Panc1 (cell line): ENCODE results near the gene INCENP. TPM values are rescaled to one million over a fixed set of nuclear protein-coding genes. Genes with fewer than 3 reads are reported as not detected.

Experiments used
- ATAC-seq: fragments of 200-7000 bp; cut with Tn5 transposase; 2 replicates; pipeline ENCODE4 v1.9.1; 2020; ENCODE audit warnings: mild to moderate bottlenecking, moderate library complexity
- BruUV-seq: library from RNA; stranded (reverse); fragments of 400-500 nt; replicated peaks from 2 replicates; lab custom pipeline; 2021; lab: Mats Ljungman, UMichigan
- CTCF ChIA-PET: fragments of 300-600 bp; sonication (Branson Sonifier 250); formaldehyde crosslinking; loops from one replicate; lab custom pipeline; 2022; ENCODE audit warnings: antibody characterized with exemption; lab: Charles Lee
- POLR2A ChIA-PET: fragments of 300-600 bp; sonication (Branson Sonifier 250); formaldehyde crosslinking; loops from one replicate; lab custom pipeline; 2022; ENCODE audit warnings: antibody characterized with exemption; lab: Charles Lee
- DNase-seq: peaks from one replicate; pipeline ENCODE4 v3.0.0-alpha.2; 2010; ENCODE audit warnings: low read depth, low spot score
- H3K27ac ChIP-seq: 2 replicates; pipeline ENCODE4 v1.5.1; 2011; ENCODE audit warnings: mild to moderate bottlenecking, low read length, inconsistent platforms
- H3K27me3 ChIP-seq: fragments of 200-500 bp; sonication (Bioruptor generic); 2 replicates; pipeline ENCODE4 v1.6.0; 2014; ENCODE audit warnings: low read length, inconsistent platforms; ENCODE audit not compliant: control insufficient read depth, insufficient read depth
- H3K36me3 ChIP-seq: fragments of 200-500 bp; sonication (Bioruptor generic); 2 replicates; pipeline ENCODE4 v1.5.1; 2014; ENCODE audit warnings: inconsistent platforms, mild to moderate bottlenecking, low read length, moderate library complexity; ENCODE audit not compliant: control insufficient read depth, insufficient read depth
- H3K4me1 ChIP-seq: 2 replicates; pipeline ENCODE4 v1.5.1; 2011; ENCODE audit warnings: inconsistent platforms, mild to moderate bottlenecking, low read length, moderate library complexity; ENCODE audit not compliant: control insufficient read depth, insufficient read depth
- H3K4me3 ChIP-seq, 2 experiments: 2 replicates each; pipeline ENCODE4 v1.5.1; 2011 to 2012; ENCODE audit warnings: low read depth in 2 of 2, low read length in 2 of 2, mild to moderate bottlenecking in 2 of 2, inconsistent platforms in 1 of 2, moderate library complexity in 1 of 2
- H3K9me3 ChIP-seq: fragments of 200-500 bp; sonication (Bioruptor generic); 2 replicates; pipeline ENCODE4 v1.5.1; 2014; ENCODE audit warnings: low read depth, mild to moderate bottlenecking, inconsistent platforms, low read length, moderate library complexity; ENCODE audit not compliant: control insufficient read depth, insufficient read depth
- POLR2AphosphoS5 ChIP-seq: IDR thresholded peaks from 2 replicates; pipeline ENCODE4 v1.6.1; 2012; ENCODE audit warnings: mild to moderate bottlenecking, low read depth, low read length, moderate library complexity
- SIN3A ChIP-seq: IDR thresholded peaks from 2 replicates; pipeline ENCODE4 v1.6.1; 2012; ENCODE audit warnings: low read depth, mild to moderate bottlenecking, low read length, moderate library complexity, borderline replicate concordance; ENCODE audit not compliant: insufficient read depth
- TCF7L2 ChIP-seq: IDR thresholded peaks from 2 replicates; pipeline ENCODE4 v1.6.1; 2011; ENCODE audit warnings: mild to moderate bottlenecking, low read depth, low read length, inconsistent platforms
- in situ Hi-C: cut with HindIII; loops from 2 replicates; pipeline ENCODE4 v1.10.0; 2016; ENCODE audit warnings: low sequenced_read_pairs, low pct_unique_long_range_greater_than_20kb
- intact Hi-C: fragments of 100-400 bp; cut with micrococcal nuclease; formaldehyde crosslinking; loops from one replicate; pipeline ENCODE4 v1.10.0; 2022; ENCODE audit not compliant: unreplicated experiment
- total RNA-seq: library from RNA; stranded (reverse); gene quantifications from one replicate; pipeline ENCODE4 v1.2.1, GENCODE V29; 2021; ENCODE audit not compliant: unreplicated experiment
- TF ChIP-seq, protein P1 (sequence below): fragments of 450-650 bp; IDR thresholded peaks from 2 replicates; pipeline ENCODE4 v1.5.1; 2017; ENCODE audit warnings: mild to moderate bottlenecking
- TF ChIP-seq, protein P2 (sequence below), 2 experiments: IDR thresholded peaks; 2 replicates each; pipeline ENCODE4 v1.6.1; 2011 to 2012; ENCODE audit warnings: low read depth in 2 of 2, control low read depth in 1 of 2, low read length in 1 of 2, mild to moderate bottlenecking in 1 of 2, moderate library complexity in 1 of 2; ENCODE audit not compliant: insufficient read depth in 1 of 2

Gene INCENP
- total RNA-seq, 1 experiment from 2014 or later, result 81.5 TPM

DNA sequence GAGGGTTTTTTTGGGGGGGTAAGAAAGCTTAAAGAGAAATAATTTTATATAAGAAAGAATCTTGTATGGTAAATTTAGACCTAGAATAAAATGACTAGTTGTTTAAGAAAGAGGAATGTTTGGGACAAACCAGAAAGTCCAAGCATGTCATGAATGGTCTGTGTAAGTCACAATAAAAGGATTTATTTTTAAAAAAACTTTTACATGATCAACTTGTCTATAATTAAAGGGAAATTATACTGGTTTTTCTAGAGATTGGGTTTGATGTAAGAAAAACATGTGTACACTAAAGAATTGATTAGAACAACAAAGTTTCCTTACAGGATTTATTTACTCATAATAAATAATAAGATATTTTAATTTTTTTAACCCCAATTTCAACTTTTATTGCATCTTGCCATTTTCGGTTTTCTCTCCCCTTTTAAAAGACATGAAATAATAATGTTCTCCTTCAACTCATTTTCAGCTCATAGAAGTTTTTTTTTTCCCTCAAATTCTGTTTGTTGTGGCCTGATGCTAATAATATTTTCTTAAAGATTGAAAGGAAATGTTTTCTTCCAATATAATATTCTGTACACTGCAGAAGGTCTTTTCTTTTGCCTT is 35.4 kb upstream of the INCENP start:
- no peaks in the 10 kb centered on the region for H3K36me3 ChIP-seq
- no peak overlapping the region for H3K4me3 ChIP-seq
- ChIA-PET CTCF (no interaction called here), POLR2A (no interaction called here)
- BruUV-seq, result no TSS peak
- in situ Hi-C loops, result no loop called here
- DNase-seq, result no peak
- intact Hi-C loops, result no loop called here
- H3K27ac ChIP-seq, result no peak overlapping the region
- TF ChIP-seq TCF7L2 (no peak), SIN3A (no peak), POLR2AphosphoS5 (no peak)
- TF ChIP-seq, protein P1, sequence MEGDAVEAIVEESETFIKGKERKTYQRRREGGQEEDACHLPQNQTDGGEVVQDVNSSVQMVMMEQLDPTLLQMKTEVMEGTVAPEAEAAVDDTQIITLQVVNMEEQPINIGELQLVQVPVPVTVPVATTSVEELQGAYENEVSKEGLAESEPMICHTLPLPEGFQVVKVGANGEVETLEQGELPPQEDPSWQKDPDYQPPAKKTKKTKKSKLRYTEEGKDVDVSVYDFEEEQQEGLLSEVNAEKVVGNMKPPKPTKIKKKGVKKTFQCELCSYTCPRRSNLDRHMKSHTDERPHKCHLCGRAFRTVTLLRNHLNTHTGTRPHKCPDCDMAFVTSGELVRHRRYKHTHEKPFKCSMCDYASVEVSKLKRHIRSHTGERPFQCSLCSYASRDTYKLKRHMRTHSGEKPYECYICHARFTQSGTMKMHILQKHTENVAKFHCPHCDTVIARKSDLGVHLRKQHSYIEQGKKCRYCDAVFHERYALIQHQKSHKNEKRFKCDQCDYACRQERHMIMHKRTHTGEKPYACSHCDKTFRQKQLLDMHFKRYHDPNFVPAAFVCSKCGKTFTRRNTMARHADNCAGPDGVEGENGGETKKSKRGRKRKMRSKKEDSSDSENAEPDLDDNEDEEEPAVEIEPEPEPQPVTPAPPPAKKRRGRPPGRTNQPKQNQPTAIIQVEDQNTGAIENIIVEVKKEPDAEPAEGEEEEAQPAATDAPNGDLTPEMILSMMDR, result no peak
- TF ChIP-seq, protein P2, sequence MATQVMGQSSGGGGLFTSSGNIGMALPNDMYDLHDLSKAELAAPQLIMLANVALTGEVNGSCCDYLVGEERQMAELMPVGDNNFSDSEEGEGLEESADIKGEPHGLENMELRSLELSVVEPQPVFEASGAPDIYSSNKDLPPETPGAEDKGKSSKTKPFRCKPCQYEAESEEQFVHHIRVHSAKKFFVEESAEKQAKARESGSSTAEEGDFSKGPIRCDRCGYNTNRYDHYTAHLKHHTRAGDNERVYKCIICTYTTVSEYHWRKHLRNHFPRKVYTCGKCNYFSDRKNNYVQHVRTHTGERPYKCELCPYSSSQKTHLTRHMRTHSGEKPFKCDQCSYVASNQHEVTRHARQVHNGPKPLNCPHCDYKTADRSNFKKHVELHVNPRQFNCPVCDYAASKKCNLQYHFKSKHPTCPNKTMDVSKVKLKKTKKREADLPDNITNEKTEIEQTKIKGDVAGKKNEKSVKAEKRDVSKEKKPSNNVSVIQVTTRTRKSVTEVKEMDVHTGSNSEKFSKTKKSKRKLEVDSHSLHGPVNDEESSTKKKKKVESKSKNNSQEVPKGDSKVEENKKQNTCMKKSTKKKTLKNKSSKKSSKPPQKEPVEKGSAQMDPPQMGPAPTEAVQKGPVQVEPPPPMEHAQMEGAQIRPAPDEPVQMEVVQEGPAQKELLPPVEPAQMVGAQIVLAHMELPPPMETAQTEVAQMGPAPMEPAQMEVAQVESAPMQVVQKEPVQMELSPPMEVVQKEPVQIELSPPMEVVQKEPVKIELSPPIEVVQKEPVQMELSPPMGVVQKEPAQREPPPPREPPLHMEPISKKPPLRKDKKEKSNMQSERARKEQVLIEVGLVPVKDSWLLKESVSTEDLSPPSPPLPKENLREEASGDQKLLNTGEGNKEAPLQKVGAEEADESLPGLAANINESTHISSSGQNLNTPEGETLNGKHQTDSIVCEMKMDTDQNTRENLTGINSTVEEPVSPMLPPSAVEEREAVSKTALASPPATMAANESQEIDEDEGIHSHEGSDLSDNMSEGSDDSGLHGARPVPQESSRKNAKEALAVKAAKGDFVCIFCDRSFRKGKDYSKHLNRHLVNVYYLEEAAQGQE (IDR thresholded peaks at IDR 0.05; ENCODE audit: insufficient read depth in 1 of 2, low read depth in 2 of 2, low read length in 1 of 2), result no peak
- ATAC-seq, result no peak
- H3K9me3 ChIP-seq, result peaks cover 19% of the 10 kb centered on the region; the same call in 1 of the 2 replicates
- H3K4me1 ChIP-seq, result no peaks in the 10 kb centered on the region
- H3K27me3 ChIP-seq, result no peaks in the 10 kb centered on the region

DNA sequence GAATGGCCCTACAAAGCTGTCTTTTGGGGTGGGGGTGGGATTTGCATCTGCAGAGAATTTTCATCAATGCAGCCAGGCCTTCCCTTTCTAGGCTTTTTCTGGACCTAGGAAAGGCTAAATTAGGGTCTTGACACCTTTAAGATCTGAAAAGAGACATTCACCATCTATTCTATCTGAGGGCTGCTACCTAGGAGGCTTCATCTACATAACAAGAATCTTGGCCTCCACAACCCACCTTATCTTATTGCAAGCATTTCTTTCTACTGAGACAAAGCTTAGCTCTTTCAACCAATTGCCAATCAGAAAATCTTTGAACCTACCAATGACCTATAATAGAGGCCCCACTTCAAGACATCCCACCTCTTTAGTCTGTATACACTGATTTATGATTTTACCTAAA is 20.7 kb upstream of the INCENP start:
- Histone ChIP-seq H3K27me3 (no peaks in the 10 kb centered on the region), H3K9me3 (no peaks in the 10 kb centered on the region)

More for the DNA sequence above, 20.7 kb upstream of the INCENP start:
- ChIA-PET POLR2A (no interaction called here), CTCF (interaction anchor here (0.6 kb wide), 1 partner anchor 256 kb away, joined by 3 read pairs; no protein-coding TSS in a partner anchor)
- Histone ChIP-seq H3K4me1 (peaks cover 2% of the 10 kb centered on the region; the same call in 1 of the 2 replicates), H3K36me3 (no peaks in the 10 kb centered on the region), H3K4me3 (no peak overlapping the region), H3K27ac (no peak overlapping the region)
- ATAC-seq, result no peak
- TF ChIP-seq POLR2AphosphoS5, result no peak
- TF ChIP-seq TCF7L2, result no peak
- TF ChIP-seq SIN3A, result no peak
- TF ChIP-seq, protein P2 (IDR thresholded peaks at IDR 0.05; ENCODE audit: insufficient read depth in 1 of 2, low read depth in 2 of 2, low read length in 1 of 2), result no peak
- TF ChIP-seq, protein P1, result no peak
- BruUV-seq, result no TSS peak
- in situ Hi-C loops (no loop called here), intact Hi-C loops (no loop called here)
- no peak for DNase-seq
